DOHH2 (cell line): ENCODE data around the gene TIAL1.
"Not testable (repeated sequence)": the region's sequence is repeated elsewhere in the genome, so short reads cannot be mapped to it uniquely, and the experiment has no call there.

ENCODE experiments used
- H3F3A ChIP-seq: fragments of 200-600 bp; sonication (generic), shearing (Covaris generic); 2 replicates; pipeline ENCODE4 v1.6.0; 2016; ENCODE audit warnings: antibody characterized with exemption, mild to moderate bottlenecking; ENCODE audit not compliant: control insufficient read depth, insufficient read depth
- H3K27ac ChIP-seq: fragments of 200-600 bp; sonication (generic); 2 replicates; pipeline ENCODE4 v1.5.1; 2014; ENCODE audit warnings: low read depth, mild to moderate bottlenecking, low read length, moderate library complexity
- H3K27me3 ChIP-seq: fragments of 200-600 bp; sonication (generic); 2 replicates; pipeline ENCODE4 v1.6.1; 2014; ENCODE audit warnings: mild to moderate bottlenecking, low read length, mixed read lengths; ENCODE audit not compliant: control insufficient read depth
- H3K36me3 ChIP-seq: fragments of 200-600 bp; sonication (generic); 2 replicates; pipeline ENCODE4 v1.6.1; 2014; ENCODE audit warnings: mild to moderate bottlenecking, low read length, moderate library complexity, mixed read lengths; ENCODE audit not compliant: control insufficient read depth
- H3K4me1 ChIP-seq: fragments of 200-600 bp; sonication (generic); 2 replicates; pipeline ENCODE4 v1.6.1; 2014; ENCODE audit warnings: mild to moderate bottlenecking, low read length, mixed read lengths; ENCODE audit not compliant: control insufficient read depth
- H3K4me2 ChIP-seq: fragments of 200-600 bp; sonication (generic); 2 replicates; pipeline ENCODE4 v1.6.0; 2014; ENCODE audit warnings: mild to moderate bottlenecking, low read length, moderate library complexity
- H3K4me3 ChIP-seq: fragments of 200-600 bp; sonication (generic); 2 replicates; pipeline ENCODE4 v1.5.1; 2014; ENCODE audit warnings: mild to moderate bottlenecking, low read length, mixed read lengths
- H3K79me2 ChIP-seq: fragments of 200-600 bp; sonication (generic); 2 replicates; pipeline ENCODE4 v1.6.1; 2014; ENCODE audit warnings: mild to moderate bottlenecking, low read length, mixed read lengths; ENCODE audit not compliant: control insufficient read depth
- H3K9me2 ChIP-seq: fragments of 200-600 bp; sonication (generic); replicated peaks from 2 replicates; pipeline ENCODE4 v1.6.1; 2014; ENCODE audit warnings: mild to moderate bottlenecking, low read length, mixed read lengths; ENCODE audit not compliant: control insufficient read depth
- H3K9me3 ChIP-seq: fragments of 200-600 bp; sonication (generic); 2 replicates; pipeline ENCODE4 v1.6.1; 2014; ENCODE audit warnings: antibody characterized with exemption, low read length, mixed read lengths; ENCODE audit not compliant: control insufficient read depth, insufficient read depth
- H4K20me1 ChIP-seq: fragments of 200-600 bp; sonication (generic); 2 replicates; pipeline ENCODE4 v1.6.0; 2014; ENCODE audit warnings: low read depth, mild to moderate bottlenecking, antibody characterized with exemption, low read length, moderate library complexity; ENCODE audit not compliant: control insufficient read depth, insufficient read depth
- EZH2phosphoT487 ChIP-seq: fragments of 200-600 bp; sonication (generic); IDR thresholded peaks from 2 replicates; pipeline ENCODE4 v1.6.1; 2017; ENCODE audit warnings: borderline replicate concordance, mild to moderate bottlenecking, antibody characterized with exemption, low read length, moderate library complexity, mixed read lengths
- TF ChIP-seq, protein P1 (sequence below): fragments of 200-600 bp; sonication (generic); IDR thresholded peaks from one replicate; pipeline ENCODE4 v1.5.1; 2014; ENCODE audit warnings: antibody characterized with exemption, mild to moderate bottlenecking, low read depth, low read length; ENCODE audit not compliant: poor library complexity, severe bottlenecking

The TIAL1 gene

DNA sequence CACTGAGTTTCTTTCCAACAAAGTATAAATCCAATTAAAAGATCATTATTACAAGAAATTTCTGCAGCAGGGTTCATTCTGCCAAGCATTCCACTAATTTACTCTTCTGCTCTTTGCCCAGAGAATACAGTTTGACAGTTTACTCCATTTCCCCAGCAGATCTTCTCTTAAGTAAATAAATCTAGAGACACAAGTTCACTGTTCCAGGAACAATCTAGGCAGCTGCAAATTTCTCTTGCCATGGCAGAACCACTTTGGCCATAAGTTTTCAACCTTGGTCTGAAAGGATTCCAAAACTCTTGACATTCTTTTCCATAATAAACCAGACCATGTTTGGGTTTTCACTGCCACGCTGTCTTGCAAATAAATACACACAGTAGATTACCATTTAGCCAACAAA, 65.7 kb downstream of the TIAL1 start:
- no peak overlapping the region for H3K27ac ChIP-seq
- H3F3A ChIP-seq, result peaks cover 3% of the 10 kb centered on the region; the same call in 1 of the 2 replicates
- H3K4me2 ChIP-seq, result no peak overlapping the region

DNA sequence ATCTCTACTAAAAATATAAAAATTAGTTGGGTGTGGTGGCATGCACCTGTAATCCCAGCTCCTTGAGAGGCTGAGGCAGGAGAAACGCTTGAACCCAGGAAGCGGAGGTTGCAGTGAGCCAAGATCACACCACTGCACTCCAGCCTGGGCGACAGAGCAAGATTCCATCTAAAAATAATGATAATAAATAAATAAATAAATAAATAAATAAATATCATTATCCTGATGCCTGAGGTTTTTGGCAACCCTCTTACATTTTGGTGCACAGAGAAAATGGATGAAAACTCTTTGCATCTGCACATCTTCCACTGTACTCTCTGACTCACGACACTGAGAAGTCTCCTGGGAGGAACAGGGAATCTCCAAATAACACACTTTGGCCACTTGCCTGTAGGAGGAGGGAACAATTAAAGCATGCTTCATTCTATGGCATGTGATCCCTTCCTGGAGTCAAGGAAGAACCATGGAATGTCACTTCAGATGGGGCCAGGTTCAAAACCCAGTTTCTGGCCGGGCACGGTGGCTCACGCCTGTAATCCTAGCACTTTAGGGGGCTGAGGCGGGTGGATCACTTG, 68.0 kb downstream of the TIAL1 start:
- not testable (repeated sequence) for H3K27me3 ChIP-seq, H3K4me3 ChIP-seq, H4K20me1 ChIP-seq, H3K27ac ChIP-seq, H3K9me2 ChIP-seq, H3K4me2 ChIP-seq, H3K9me3 ChIP-seq, H3K4me1 ChIP-seq, H3F3A ChIP-seq
- Histone ChIP-seq H3K79me2 (peaks cover 46% of the 10 kb centered on the region), H3K36me3 (peaks cover 14% of the 10 kb centered on the region)

More for the DNA sequence above, 65.7 kb downstream of the TIAL1 start:
- H3K4me1 ChIP-seq, result no peaks in the 10 kb centered on the region
- peaks cover 62% of the 10 kb centered on the region for H3K79me2 ChIP-seq
- no peaks in the 10 kb centered on the region for H4K20me1 ChIP-seq
- no peaks in the 10 kb centered on the region for H3K9me3 ChIP-seq
- no peaks in the 10 kb centered on the region for H3K27me3 ChIP-seq
- no peaks in the 10 kb centered on the region for H3K9me2 ChIP-seq
- TF ChIP-seq EZH2phosphoT487, result no peak
- TF ChIP-seq, protein P1, sequence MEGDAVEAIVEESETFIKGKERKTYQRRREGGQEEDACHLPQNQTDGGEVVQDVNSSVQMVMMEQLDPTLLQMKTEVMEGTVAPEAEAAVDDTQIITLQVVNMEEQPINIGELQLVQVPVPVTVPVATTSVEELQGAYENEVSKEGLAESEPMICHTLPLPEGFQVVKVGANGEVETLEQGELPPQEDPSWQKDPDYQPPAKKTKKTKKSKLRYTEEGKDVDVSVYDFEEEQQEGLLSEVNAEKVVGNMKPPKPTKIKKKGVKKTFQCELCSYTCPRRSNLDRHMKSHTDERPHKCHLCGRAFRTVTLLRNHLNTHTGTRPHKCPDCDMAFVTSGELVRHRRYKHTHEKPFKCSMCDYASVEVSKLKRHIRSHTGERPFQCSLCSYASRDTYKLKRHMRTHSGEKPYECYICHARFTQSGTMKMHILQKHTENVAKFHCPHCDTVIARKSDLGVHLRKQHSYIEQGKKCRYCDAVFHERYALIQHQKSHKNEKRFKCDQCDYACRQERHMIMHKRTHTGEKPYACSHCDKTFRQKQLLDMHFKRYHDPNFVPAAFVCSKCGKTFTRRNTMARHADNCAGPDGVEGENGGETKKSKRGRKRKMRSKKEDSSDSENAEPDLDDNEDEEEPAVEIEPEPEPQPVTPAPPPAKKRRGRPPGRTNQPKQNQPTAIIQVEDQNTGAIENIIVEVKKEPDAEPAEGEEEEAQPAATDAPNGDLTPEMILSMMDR, result no peak
- H3K4me3 ChIP-seq, result no peak overlapping the region
- H3K36me3 ChIP-seq, result 0 out of 2 replicates have a peak, but pooled peaks cover 4% of the 10 kb centered on the region

DNA sequence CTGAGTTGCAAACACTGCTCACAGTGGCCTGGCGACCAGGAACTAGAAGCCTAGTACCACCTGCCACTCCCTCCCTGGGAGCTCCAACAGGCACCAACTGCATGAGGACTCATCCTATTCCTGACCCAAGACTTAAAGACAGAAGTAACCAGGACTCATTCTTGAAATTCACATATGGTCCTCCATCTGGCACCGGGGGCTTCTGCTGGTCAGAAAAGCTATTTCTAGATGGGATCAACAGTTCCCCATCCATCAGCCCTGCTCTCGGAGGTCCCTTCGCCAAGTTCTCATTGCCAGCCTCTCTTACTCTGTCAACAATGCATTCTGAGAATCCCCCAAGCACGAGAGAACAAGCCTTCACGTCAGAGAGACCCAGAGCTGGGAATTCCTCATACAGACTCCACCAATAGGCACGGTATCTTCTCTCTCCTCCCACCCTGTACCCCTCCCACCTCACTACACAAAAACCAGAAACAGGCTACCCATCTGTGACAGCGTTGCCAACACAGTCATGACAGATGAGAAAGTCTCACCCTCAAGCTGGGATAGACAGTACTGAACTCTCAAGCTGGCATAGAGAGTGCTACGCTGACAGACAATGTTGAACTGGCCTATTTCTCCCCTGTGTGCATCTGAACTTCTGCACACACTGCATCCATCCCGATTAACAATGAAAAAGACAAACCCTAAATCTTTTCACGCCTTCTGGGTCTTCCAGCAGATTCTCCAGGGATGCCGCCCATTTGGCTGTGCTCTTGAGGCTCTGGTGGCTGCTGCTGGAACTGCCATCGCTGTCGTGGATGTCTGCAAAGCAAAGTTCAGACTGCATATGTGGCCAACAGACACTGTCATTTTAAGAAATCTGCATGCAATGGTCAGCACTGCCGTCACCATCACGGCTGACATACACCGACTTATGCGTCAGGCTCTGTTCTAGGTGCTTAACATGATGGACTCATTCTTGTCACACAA, 69.9 kb downstream of the TIAL1 start:
- H3K9me2 ChIP-seq, result no peaks in the 10 kb centered on the region
- no peaks in the 10 kb centered on the region for H3K27me3 ChIP-seq
- peaks cover 16% of the 10 kb centered on the region for H3K36me3 ChIP-seq
- no peaks in the 10 kb centered on the region for H3K4me1 ChIP-seq
- H4K20me1 ChIP-seq, result no peaks in the 10 kb centered on the region
- no peaks in the 10 kb centered on the region for H3K9me3 ChIP-seq
- peaks cover 7% of the 10 kb centered on the region; the same call in 1 of the 2 replicates for H3F3A ChIP-seq
- no peak overlapping the region for H3K4me3 ChIP-seq
- no peak overlapping the region for H3K27ac ChIP-seq
- peaks cover 37% of the 10 kb centered on the region for H3K79me2 ChIP-seq
- H3K4me2 ChIP-seq, result no peak overlapping the region
- TF ChIP-seq EZH2phosphoT487, result no peak
- TF ChIP-seq, protein P1, result no peak

DNA sequence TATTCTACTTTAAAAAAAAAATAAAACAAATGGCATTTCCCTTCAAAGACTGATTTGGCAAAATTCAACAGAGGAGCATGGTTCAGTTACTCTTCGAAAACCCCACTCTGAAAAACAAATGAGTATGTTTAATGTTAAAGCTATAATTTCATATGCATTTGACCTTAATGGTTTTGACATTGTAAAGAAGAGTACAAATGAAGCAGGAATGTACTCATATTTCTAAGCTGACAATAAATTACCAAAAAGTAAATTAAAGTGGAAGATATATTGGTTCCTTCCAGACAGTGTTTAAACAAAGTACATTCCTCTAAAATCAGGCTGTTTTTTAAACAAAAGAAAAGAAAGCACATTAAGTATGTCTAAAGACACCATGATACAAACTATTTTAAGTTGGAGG, 70.6 kb downstream of the TIAL1 start:
- no peaks in the 10 kb centered on the region for H3K9me3 ChIP-seq
- H3K36me3 ChIP-seq, result peaks cover 19% of the 10 kb centered on the region
- H3K9me2 ChIP-seq, result no peaks in the 10 kb centered on the region
- no peak overlapping the region for H3K27ac ChIP-seq
- no peak overlapping the region for H3K4me3 ChIP-seq
- peaks cover 7% of the 10 kb centered on the region; the same call in 1 of the 2 replicates for H3F3A ChIP-seq
- TF ChIP-seq, protein P1, result no peak
- TF ChIP-seq EZH2phosphoT487, result no peak
- H3K4me2 ChIP-seq, result no peak overlapping the region
- H3K4me1 ChIP-seq, result no peaks in the 10 kb centered on the region
- no peaks in the 10 kb centered on the region for H4K20me1 ChIP-seq
- H3K79me2 ChIP-seq, result peaks cover 29% of the 10 kb centered on the region
- no peaks in the 10 kb centered on the region for H3K27me3 ChIP-seq
